Common myeloid progenitor, CD34-positive (primary cell): Measurements from ENCODE around the gene ZBTB7C.

Experiments
- CTCF ChIA-PET: fragments of 350-600 bp; sonication (Branson Sonifier 250); formaldehyde crosslinking; loops from one replicate; lab custom pipeline; 2021; ENCODE audit warnings: antibody characterized with exemption; lab: Charles Lee
- POLR2A ChIA-PET: fragments of 350-600 bp; sonication (Branson Sonifier 250); formaldehyde crosslinking; loops from one replicate; lab custom pipeline; 2021; ENCODE audit warnings: antibody characterized with exemption; lab: Charles Lee
- DNase-seq, 3 donors: peaks; one replicate each; pipeline versions ENCODE4 v3.0.0 to v3.0.0-alpha.2; 2013
- H3K27ac ChIP-seq, 2 experiments: 1 replicate in 1 of 2; 2 replicates in 1 of 2; pipeline ENCODE4 v1.7.0; 2013; ENCODE audit warnings: inconsistent platforms in 2 of 2, low read length in 2 of 2, mild to moderate bottlenecking in 2 of 2, low read depth in 1 of 2, moderate library complexity in 1 of 2; ENCODE audit not compliant: severe bottlenecking in 2 of 2, insufficient read depth in 1 of 2, poor library complexity in 1 of 2
- H3K27me3 ChIP-seq, 5 experiments: replicated peaks in 2 of 5; 1 replicate in 3 of 5; 2 replicates in 2 of 5; pipeline versions ENCODE4 v1.6.1 to v1.7.0; 2013; ENCODE audit warnings: low read length in 4 of 5, mild to moderate bottlenecking in 2 of 5, moderate library complexity in 2 of 5, inconsistent platforms in 1 of 5; ENCODE audit not compliant: insufficient read depth in 5 of 5, control insufficient read depth in 4 of 5
- H3K36me3 ChIP-seq, 4 experiments: 1 replicate in 2 of 4; 2 replicates in 2 of 4; pipeline versions ENCODE4 v1.6.1 to v1.7.0; 2013; ENCODE audit warnings: low read length in 3 of 4, control low read depth in 1 of 4, mild to moderate bottlenecking in 1 of 4; ENCODE audit not compliant: control insufficient read depth in 4 of 4, insufficient read depth in 4 of 4
- H3K4me1 ChIP-seq, 4 experiments: 1 replicate in 3 of 4; 2 replicates in 1 of 4; pipeline versions ENCODE4 v1.6.1 to v1.7.1; 2013; ENCODE audit warnings: low read length in 3 of 4, mild to moderate bottlenecking in 3 of 4, control low read depth in 1 of 4, inconsistent platforms in 1 of 4, moderate library complexity in 1 of 4; ENCODE audit not compliant: control insufficient read depth in 4 of 4, insufficient read depth in 4 of 4; ENCODE audit errors: control extremely low read depth in 1 of 4
- H3K4me3 ChIP-seq, 7 experiments: 1 replicate in 4 of 7; 2 replicates in 3 of 7; pipeline versions ENCODE4 v1.5.1 to v1.7.0; 2013; ENCODE audit warnings: mild to moderate bottlenecking in 7 of 7, low read length in 6 of 7, moderate library complexity in 6 of 7, inconsistent platforms in 2 of 7, low read depth in 2 of 7, control low read depth in 1 of 7; ENCODE audit not compliant: insufficient read depth in 4 of 7, control insufficient read depth in 1 of 7; ENCODE audit errors: extremely low read depth in 1 of 7
- H3K9me3 ChIP-seq, 5 experiments: 1 replicate in 4 of 5; 2 replicates in 1 of 5; pipeline versions ENCODE4 v1.6.1 to v1.7.1; 2013; ENCODE audit warnings: low read length in 4 of 5, mild to moderate bottlenecking in 2 of 5, inconsistent platforms in 1 of 5, low read depth in 1 of 5, moderate library complexity in 1 of 5; ENCODE audit not compliant: control insufficient read depth in 4 of 5, insufficient read depth in 2 of 5; ENCODE audit errors: control extremely low read depth in 1 of 5
- WGBS: methylation state at CpG from one replicate; pipeline ENCODE4 v1.1.5; 2013; ENCODE audit not compliant: insufficient coverage; 5-methylcytosine and 5-hydroxymethylcytosine counted together

The ZBTB7C gene

DNA sequence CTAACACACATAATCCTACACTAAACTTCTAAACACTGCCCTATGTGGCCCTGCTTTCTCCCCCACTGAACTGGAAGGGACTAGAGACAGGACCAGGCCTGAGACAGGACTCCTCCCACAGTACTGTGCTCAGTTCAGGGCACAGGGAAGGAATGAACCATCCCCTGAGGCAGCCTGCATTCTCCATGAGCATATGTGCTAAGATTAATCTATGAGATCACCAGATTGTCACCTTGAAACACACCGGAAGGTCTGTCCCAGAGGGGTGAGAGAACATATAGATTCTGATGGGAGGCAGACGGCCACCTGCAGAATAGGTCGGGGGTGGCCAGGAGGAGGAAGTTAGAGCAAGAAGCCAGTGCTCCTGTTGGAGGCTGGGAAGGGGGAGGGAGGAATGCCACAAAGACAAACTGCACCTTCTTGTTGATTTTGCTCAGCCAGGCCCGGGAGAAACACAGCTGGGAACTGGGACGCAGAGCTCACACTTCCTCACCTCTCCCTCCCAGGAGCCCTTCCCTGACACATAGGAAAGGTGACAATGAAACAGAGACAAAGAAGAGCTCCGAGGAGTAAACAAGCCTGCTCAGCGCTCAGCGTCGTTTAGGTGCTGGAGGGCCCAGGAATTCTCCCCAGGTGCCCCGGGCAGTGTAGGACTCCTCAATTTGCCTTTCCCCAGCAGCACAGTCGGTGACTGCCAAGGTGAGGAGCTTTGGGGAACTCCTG, 52.1 kb downstream of the ZBTB7C start:
- no peaks in the 10 kb centered on the region for H3K4me1 ChIP-seq
- WGBS = 36% methylated on average over 9 of the region's 11 CpGs
- DNase-seq = no peak
- CTCF ChIA-PET = no interaction called here
- H3K27me3 ChIP-seq = peaks cover 0 to 52% (median 14%) of the 10 kb centered on the region in 5 experiments
- H3K9me3 ChIP-seq = no peaks in the 10 kb centered on the region
- H3K27ac ChIP-seq = no peak overlapping the region
- H3K4me3 ChIP-seq = no peak overlapping the region
- no peaks in the 10 kb centered on the region for H3K36me3 ChIP-seq
- POLR2A ChIA-PET = no interaction called here

DNA sequence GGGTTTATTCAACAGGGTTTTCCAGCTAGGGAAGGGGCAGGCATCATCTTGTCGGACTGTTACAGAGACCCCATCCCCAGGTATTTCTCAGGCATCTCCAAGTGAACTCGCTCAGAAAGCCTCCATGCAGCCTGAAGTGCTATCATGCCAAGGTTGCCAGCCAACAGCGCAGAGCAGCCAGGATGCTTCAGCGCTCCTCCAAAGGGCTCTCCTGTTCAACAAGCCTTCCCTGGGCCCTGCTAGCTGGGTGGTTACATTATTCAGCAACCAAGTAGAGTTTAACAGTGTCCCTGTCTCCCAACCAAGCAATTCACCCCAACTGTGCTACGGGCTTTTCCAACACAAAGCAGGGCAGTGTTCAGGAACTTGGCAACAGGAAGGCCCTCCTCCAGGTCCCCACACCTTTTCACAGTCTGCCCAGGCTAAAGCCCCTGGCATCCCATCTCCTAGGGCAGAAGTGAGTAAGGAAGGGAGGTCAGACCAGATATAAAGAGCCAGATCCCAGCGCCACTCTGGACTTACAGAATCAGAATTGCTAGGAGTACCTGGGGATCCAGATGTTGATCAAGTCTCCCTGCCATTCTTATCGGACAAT, 52.9 kb downstream of the ZBTB7C start:
- POLR2A ChIA-PET = no interaction called here
- 93% methylated on average over 7 of the region's 7 CpGs for whole genome bisulfite sequencing
- CTCF ChIA-PET = no interaction called here

DNA sequence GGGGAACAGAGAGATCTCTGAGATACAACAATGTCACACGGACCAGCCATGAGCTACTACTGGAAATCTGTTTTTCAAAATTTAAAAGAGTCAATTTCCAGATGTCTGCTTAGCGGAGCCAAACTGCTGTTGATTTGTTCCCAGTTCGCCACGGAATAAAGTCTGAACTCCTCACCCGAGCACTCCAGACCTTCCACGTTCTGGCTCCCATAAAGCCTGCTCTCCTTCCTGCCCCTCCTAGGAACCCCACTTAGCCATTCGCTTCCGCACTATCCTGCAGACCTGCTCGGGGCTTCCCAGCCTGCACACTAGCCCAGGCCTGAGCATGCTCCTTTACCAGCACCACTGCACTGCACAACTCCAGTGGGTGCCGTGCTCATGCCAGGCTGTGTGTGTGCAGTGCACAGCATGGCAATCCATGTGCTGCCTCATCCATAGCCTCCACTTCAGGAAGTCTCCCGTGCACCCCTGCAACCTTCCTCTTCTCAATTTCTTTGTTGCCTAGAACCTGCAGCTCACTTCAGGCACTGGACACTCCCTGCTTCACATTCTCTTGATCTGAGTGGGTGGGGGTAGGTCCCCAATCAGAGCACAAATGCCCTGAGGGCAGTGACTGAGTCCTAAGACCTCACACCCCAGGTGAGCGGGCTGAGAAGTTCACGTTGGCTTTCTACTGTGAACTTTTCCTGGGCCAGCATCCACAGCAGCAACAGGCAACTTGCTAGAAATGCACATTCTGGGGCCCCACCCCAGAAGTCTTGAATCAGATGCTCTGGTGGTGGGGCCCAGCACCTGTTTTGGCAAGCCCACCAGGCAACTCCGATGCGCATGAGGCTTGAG, 53.7 kb downstream of the ZBTB7C start:
- H3K36me3 ChIP-seq = no peaks in the 10 kb centered on the region
- H3K27me3 ChIP-seq = peaks cover 0 to 56% (median 11%) of the 10 kb centered on the region in 5 experiments
- ChIA-PET CTCF (no interaction called here), POLR2A (no interaction called here)
- no peak overlapping the region for H3K4me3 ChIP-seq
- WGBS = 87% methylated on average over 15 of the region's 15 CpGs
- DNase-seq = no peak
- H3K9me3 ChIP-seq = no peaks in the 10 kb centered on the region
- no peak overlapping the region for H3K27ac ChIP-seq
- H3K4me1 ChIP-seq = no peaks in the 10 kb centered on the region

More for the DNA sequence above, 52.9 kb downstream of the ZBTB7C start:
- Histone ChIP-seq H3K36me3 (no peaks in the 10 kb centered on the region), H3K9me3 (no peaks in the 10 kb centered on the region), H3K4me3 (no peak overlapping the region), H3K27ac (no peak overlapping the region), H3K27me3 (peaks cover 0 to 55% (median 12%) of the 10 kb centered on the region in 5 experiments), H3K4me1 (no peaks in the 10 kb centered on the region)
- DNase-seq = no peak

DNA sequence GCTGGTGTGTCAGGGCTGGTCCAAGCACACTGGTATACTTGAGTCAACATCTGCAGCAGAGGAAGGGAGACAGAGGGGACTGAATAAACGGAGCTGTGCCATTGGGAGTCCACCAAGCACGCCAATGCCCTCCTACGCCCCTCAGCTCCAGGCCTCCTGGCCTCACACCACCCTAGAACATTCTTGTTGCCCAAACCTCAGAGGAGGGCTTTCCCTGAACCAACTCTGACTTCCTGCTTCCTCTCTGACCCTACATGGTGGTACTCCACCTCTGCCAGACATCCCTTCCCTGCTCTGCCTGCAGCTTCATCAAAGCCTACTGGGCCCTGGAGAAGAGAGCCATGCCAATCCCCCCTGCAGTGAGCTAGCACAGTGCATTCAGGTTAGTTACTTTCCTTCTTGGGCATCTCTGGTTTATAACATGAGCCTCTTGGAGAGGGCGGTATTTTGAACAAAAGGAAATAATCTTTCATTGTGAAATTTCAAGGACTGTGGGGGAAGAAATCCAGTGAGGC, 54.4 kb downstream of the ZBTB7C start:
- no peak for DNase-seq
- WGBS = 95% methylated on average over 4 of the region's 4 CpGs
- ChIA-PET CTCF (no interaction called here), POLR2A (no interaction called here)
- H3K4me3 ChIP-seq = no peak overlapping the region
- no peak overlapping the region for H3K27ac ChIP-seq
- H3K9me3 ChIP-seq = no peaks in the 10 kb centered on the region
- H3K27me3 ChIP-seq = peaks cover 0 to 56% (median 10%) of the 10 kb centered on the region in 5 experiments
- H3K36me3 ChIP-seq = no peaks in the 10 kb centered on the region
- H3K4me1 ChIP-seq = no peaks in the 10 kb centered on the region

DNA sequence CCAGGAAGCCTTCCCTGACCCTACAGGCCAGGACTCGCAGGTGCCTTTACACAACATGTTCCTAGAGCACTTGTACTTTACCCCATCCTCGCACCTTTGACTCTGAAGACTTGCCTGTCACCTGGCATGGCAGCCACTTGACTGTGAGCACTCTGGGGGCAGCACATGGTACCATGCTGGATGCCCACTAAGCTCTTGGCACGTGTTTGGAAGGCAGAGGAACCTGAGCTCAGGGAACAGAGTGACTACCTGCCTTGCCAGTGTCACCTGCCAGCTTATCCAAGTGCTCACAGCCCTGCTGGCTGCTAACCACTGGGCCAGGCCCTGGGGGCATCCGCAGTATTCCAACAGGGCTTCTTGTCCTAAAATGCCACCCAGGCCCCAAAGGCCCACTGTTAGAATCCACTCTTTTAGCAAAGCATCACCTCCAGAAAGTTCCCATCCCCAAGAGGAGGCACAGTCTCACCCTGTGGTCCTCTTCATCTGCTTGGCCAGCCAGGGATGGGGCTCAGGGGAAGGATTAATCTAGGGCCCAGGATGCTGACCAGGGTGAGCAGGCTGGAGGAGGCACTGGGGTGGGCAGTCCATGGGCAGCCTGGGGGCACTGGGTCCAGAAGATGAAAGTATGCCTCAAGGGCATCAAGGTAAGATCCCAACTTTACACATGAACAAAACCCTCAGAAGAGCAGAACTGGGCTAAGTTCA, 57.0 kb downstream of the ZBTB7C start:
- H3K27ac ChIP-seq = no peak overlapping the region
- no peaks in the 10 kb centered on the region for H3K9me3 ChIP-seq
- 97% methylated on average over 4 of the region's 4 CpGs for WGBS
- no peak for DNase-seq
- no peaks in the 10 kb centered on the region for H3K4me1 ChIP-seq
- H3K36me3 ChIP-seq = no peaks in the 10 kb centered on the region
- POLR2A ChIA-PET = no interaction called here
- no peak overlapping the region for H3K4me3 ChIP-seq
- peaks cover 0 to 54% (median 12%) of the 10 kb centered on the region in 5 experiments for H3K27me3 ChIP-seq
- CTCF ChIA-PET = no interaction called here

DNA sequence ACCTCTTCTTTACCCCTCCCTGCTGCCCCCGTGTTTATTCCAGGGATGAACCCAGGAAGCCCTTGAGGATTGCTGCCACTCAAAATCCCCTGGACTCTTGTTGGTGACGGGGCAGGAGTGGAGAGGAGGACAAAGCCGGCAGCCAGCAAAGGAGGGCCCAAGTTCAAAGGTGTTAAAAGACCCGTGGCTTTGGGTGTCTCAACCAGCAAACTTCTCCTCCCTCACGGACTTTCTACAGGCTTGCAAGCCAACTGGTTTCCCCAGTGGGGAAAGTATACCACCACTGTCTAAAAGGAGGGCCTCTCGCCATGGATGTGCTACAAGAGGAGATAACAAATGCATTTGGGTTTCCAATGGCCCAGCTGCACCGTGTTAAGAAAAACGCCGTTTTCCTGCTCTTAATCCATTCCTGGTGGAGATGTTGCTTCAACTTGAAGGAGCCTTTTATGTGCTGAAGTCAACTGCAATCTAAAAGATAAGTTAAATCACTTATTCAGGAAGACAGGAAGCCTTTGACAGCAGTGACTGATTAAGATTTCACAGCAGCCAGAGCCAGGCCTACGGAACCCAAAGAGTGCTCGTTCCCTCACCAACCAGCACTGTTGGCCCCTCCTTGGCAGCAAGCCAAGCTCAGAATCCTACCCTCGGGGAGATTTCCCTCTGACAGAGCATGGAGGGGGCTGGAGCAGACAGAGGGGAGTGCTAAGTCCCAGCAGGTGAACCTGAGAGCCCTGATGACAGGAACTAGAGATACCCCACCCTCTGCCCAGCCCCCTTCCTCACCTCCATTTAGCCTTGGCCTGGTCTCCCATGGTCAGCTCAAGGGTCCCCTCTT, 57.8 kb downstream of the ZBTB7C start:
- Histone ChIP-seq H3K27ac (no peak overlapping the region), H3K4me3 (no peak overlapping the region), H3K4me1 (no peaks in the 10 kb centered on the region), H3K36me3 (no peaks in the 10 kb centered on the region), H3K9me3 (no peaks in the 10 kb centered on the region), H3K27me3 (peaks cover 0 to 49% (median 12%) of the 10 kb centered on the region in 5 experiments)
- 88% methylated on average over 11 of the region's 12 CpGs for WGBS
- POLR2A ChIA-PET = no interaction called here
- no peak for DNase-seq
- CTCF ChIA-PET = no interaction called here
